ENCODE measurements around the gene RIN2. TPM values are rescaled to one million over a fixed set of nuclear protein-coding genes. Genes with fewer than 3 reads are reported as not detected.

RIN2 gene
- total RNA-seq, 1 experiment from 2014 or later = 1.0 TPM

GRCh38 chr20:19758501-19759331 is 658 bp downstream of the RIN2 start:
- DNase-seq = peak; percentile 76
- no peak overlapping the region for H4K91ac ChIP-seq (ENCODE audit: insufficient read length, low read depth, low read length)
- no peaks in the 10 kb centered on the region for H4K20me1 ChIP-seq (ENCODE audit: control insufficient read depth, insufficient read depth, insufficient read length)
- peak overlapping the region; percentile 87 to 98 for H3K4me3 Mint-ChIP-seq
- peaks cover 15% of the 10 kb centered on the region for H3K23me2 ChIP-seq (ENCODE audit: insufficient read length, low read depth, low read length, poor library complexity, severe bottlenecking)
- H3K79me1 ChIP-seq (ENCODE audit: insufficient read depth, low read depth, low read length, poor library complexity, severe bottlenecking) = no peaks in the 10 kb centered on the region
- H3K14ac ChIP-seq (ENCODE audit: insufficient read depth, low read length) = no peak overlapping the region
- H2BK20ac ChIP-seq (ENCODE audit: low read depth, low read length, poor library complexity, severe bottlenecking) = no peak overlapping the region
- no peak overlapping the region for H3K9ac ChIP-seq (ENCODE audit: extremely low read depth, insufficient read length, low read length)
- no peak overlapping the region for H3K23ac ChIP-seq (ENCODE audit: insufficient read length, low read depth, low read length)
- H3T11ph ChIP-seq (ENCODE audit: low read length) = no peak overlapping the region
- TF ChIP-seq CTCF (conservative IDR thresholded peaks at IDR 0.05) = no peak
- no peaks in the 10 kb centered on the region for H3K79me2 ChIP-seq (ENCODE audit: insufficient read depth, low read length)
- H3K4ac ChIP-seq (ENCODE audit: low read depth, low read length) = no peak overlapping the region
- no peak overlapping the region for H3K18ac ChIP-seq (ENCODE audit: insufficient read length, low read depth, low read length)
- no peak overlapping the region for H4K8ac ChIP-seq (replicated peaks; ENCODE audit: insufficient read length, low read depth, low read length)
- peak overlapping the region in 2 of 3 experiments; percentile 44 to 91; a peak in 2 of 7 replicates for H3K27ac Mint-ChIP-seq
- H3K27me3 Mint-ChIP-seq (ENCODE audit: low read depth) = peaks cover 57% of the 10 kb centered on the region
- H2BK120ac ChIP-seq (ENCODE audit: low read depth, low read length, poor library complexity, severe bottlenecking) = no peak overlapping the region
- no peak overlapping the region for H2AK5ac ChIP-seq (ENCODE audit: insufficient read length, low read length)
- H2AFZ ChIP-seq (ENCODE audit: low read length) = no peak overlapping the region
- peaks cover 5% of the 10 kb centered on the region; the same call in 1 of the 2 replicates for H3K27me3 ChIP-seq (ENCODE audit: insufficient read depth, low read length)
- no peak overlapping the region for H3K27ac ChIP-seq (ENCODE audit: insufficient read length, low read depth, low read length)
- no peak overlapping the region for H2BK15ac ChIP-seq (ENCODE audit: low read depth, low read length)
- H3K9me3 ChIP-seq (ENCODE audit: control insufficient read depth, low read depth, low read length) = no peaks in the 10 kb centered on the region
- no peak overlapping the region for H2BK12ac ChIP-seq (ENCODE audit: insufficient read length, low read depth, low read length)
- no peak overlapping the region for H4K5ac ChIP-seq (ENCODE audit: insufficient read length, low read depth, low read length)
- H3K9me3 Mint-ChIP-seq = no peaks in the 10 kb centered on the region; a peak in 2 of 5 replicates
- no peak overlapping the region for H2BK5ac ChIP-seq (ENCODE audit: insufficient read length, low read length)
- peak overlapping the region; percentile 79 for H3K4me2 ChIP-seq (ENCODE audit: insufficient read depth, insufficient read length, low read length)
- no peak overlapping the region for H3K56ac ChIP-seq (ENCODE audit: insufficient read length, low read depth, low read length)
- H3K36me3 Mint-ChIP-seq (ENCODE audit: insufficient read depth in 1 of 3, low read depth in 3 of 3) = peaks cover 0 to 2% (median 0%) of the 10 kb centered on the region in 3 experiments; a peak in 2 of 7 replicates
- H3K4me1 ChIP-seq (ENCODE audit: insufficient read depth, low read length) = 0 out of 2 replicates have a peak, but pooled peaks cover 2% of the 10 kb centered on the region
- peaks cover 14 to 18% of the 10 kb centered on the region in 2 experiments for H3K4me1 Mint-ChIP-seq
- no CpG with 5 or more reads among the region's 54 CpGs for WGBS (ENCODE audit: extremely low coverage, insufficient read length, low lambda C conversion rate)

Measured in H9 (cell line).